Endothelial cell of umbilical vein (primary cell): ENCODE data around the gene ANGPTL2. TPM values are rescaled to one million over a fixed set of nuclear protein-coding genes. Genes with fewer than 3 reads are reported as not detected.

Source experiments
- BruUV-seq: library from RNA; stranded (reverse); fragments of 400-500 nt; replicated peaks from 2 replicates; lab custom pipeline; 2021; lab: Mats Ljungman, UMichigan
- CTCF ChIA-PET: fragments of 300-600, 350-600 bp; sonication (Branson Sonifier 250); formaldehyde crosslinking; loops from one replicate; lab custom pipeline; 2021; ENCODE audit warnings: antibody characterized with exemption, inconsistent platforms; lab: Charles Lee
- POLR2A ChIA-PET: fragments of 300-600, 350-600 bp; sonication (Branson Sonifier 250); formaldehyde crosslinking; loops from one replicate; lab custom pipeline; 2021; ENCODE audit warnings: antibody characterized with exemption, inconsistent platforms; lab: Charles Lee
- DNase-seq: peaks from one replicate; pipeline ENCODE4 v3.0.0-alpha.2; 2011; ENCODE audit warnings: low read depth, low spot score
- FAIRE-seq: peaks from 2 replicates; lab custom pipeline; 2011; peaks lifted over from hg19 to GRCh38; lab: Jason Lieb, UNC
- H2AFZ ChIP-seq: 2 replicates; pipeline ENCODE4 v1.6.0; 2012; ENCODE audit warnings: low read depth, low read length, control low read depth, inconsistent platforms
- H3K27ac ChIP-seq: 2 replicates; pipeline ENCODE4 v1.5.1; 2011; ENCODE audit warnings: low read depth, mild to moderate bottlenecking, control low read depth, low read length, moderate library complexity; ENCODE audit not compliant: insufficient read depth
- H3K27me3 ChIP-seq, 2 experiments: 2 replicates each; pipeline versions ENCODE4 v1.6.0 to v1.6.1; 2011; ENCODE audit warnings: low read length in 2 of 2, mixed read lengths in 1 of 2; ENCODE audit not compliant: control insufficient read depth in 2 of 2, insufficient read depth in 2 of 2
- H3K36me3 ChIP-seq, 2 experiments: 2 replicates in 1 of 2; 3 replicates in 1 of 2; pipeline ENCODE4 v1.5.1; 2011; ENCODE audit warnings: low read length in 2 of 2, mild to moderate bottlenecking in 1 of 2, moderate library complexity in 1 of 2; ENCODE audit not compliant: control insufficient read depth in 2 of 2, insufficient read depth in 2 of 2; ENCODE audit errors: extremely low read depth in 1 of 2
- H3K4me1 ChIP-seq: 3 replicates; pipeline ENCODE4 v1.5.1; 2011; ENCODE audit warnings: mild to moderate bottlenecking, low read length; ENCODE audit not compliant: control insufficient read depth, insufficient read depth; ENCODE audit errors: extremely low read depth
- H3K4me2 ChIP-seq: 2 replicates; pipeline ENCODE4 v1.6.1; 2011; ENCODE audit warnings: low read length, control low read depth, mixed read lengths; ENCODE audit not compliant: insufficient read depth
- H3K4me3 ChIP-seq, 3 experiments: fragments of 200-600 bp in 1 of 3; sonication (generic), shearing (Covaris generic) in 1 of 3; replicated peaks in 1 of 3; 2 replicates each; pipeline ENCODE4 v1.5.1; 2011 to 2016; ENCODE audit warnings: control low read depth in 3 of 3, low read length in 3 of 3, mild to moderate bottlenecking in 2 of 3, inconsistent platforms in 1 of 3, low read depth in 1 of 3, moderate library complexity in 1 of 3; ENCODE audit not compliant: insufficient read depth in 1 of 3
- H3K79me2 ChIP-seq: 2 replicates; pipeline ENCODE4 v1.6.0; 2012; ENCODE audit warnings: low read length, inconsistent platforms; ENCODE audit not compliant: control insufficient read depth, insufficient read depth
- H3K9ac ChIP-seq: replicated peaks from 2 replicates; pipeline ENCODE3; 2011; ENCODE audit warnings: low read length, control low read depth; ENCODE audit not compliant: insufficient read depth; ENCODE audit errors: extremely low read depth
- H3K9me1 ChIP-seq: replicated peaks from 3 replicates; pipeline ENCODE4 v1.6.0; 2011; ENCODE audit warnings: mild to moderate bottlenecking, low read length; ENCODE audit not compliant: control insufficient read depth, insufficient read depth; ENCODE audit errors: extremely low read depth
- H3K9me3 ChIP-seq: replicated peaks from 2 replicates; pipeline ENCODE4 v1.5.1; 2012; ENCODE audit warnings: low read length, inconsistent platforms; ENCODE audit not compliant: control insufficient read depth, insufficient read depth
- H4K20me1 ChIP-seq: replicated peaks from 2 replicates; pipeline ENCODE3; 2011; ENCODE audit warnings: mild to moderate bottlenecking, low read length; ENCODE audit not compliant: control insufficient read depth, insufficient read depth; ENCODE audit errors: extremely low read depth
- EZH2 ChIP-seq: IDR thresholded peaks from 2 replicates; pipeline ENCODE4 v1.6.1; 2012; ENCODE audit warnings: borderline replicate concordance, low read depth, mild to moderate bottlenecking, moderate library complexity, low read length, inconsistent platforms; ENCODE audit not compliant: severe bottlenecking
- FOS ChIP-seq: IDR thresholded peaks from 2 replicates; pipeline ENCODE4 v1.6.1; 2011; ENCODE audit warnings: mild to moderate bottlenecking, low read length, moderate library complexity, borderline replicate concordance; ENCODE audit not compliant: insufficient read depth
- GATA2 ChIP-seq: IDR thresholded peaks from 2 replicates; pipeline ENCODE4 v1.7.0; 2011; ENCODE audit warnings: low read depth, mild to moderate bottlenecking, moderate library complexity, mixed read lengths, low read length; ENCODE audit not compliant: insufficient read length, insufficient read depth
- JUN ChIP-seq: IDR thresholded peaks from 2 replicates; pipeline ENCODE4 v1.6.1; 2011; ENCODE audit warnings: borderline replicate concordance, low read depth; ENCODE audit not compliant: insufficient read length, insufficient read depth
- MYC ChIP-seq: IDR thresholded peaks from one replicate; pipeline ENCODE4 v1.6.1; 2011; ENCODE audit warnings: mild to moderate bottlenecking, low read depth, low read length
- POLR2A ChIP-seq: IDR thresholded peaks from 2 replicates; pipeline ENCODE4 v1.6.1; 2012; ENCODE audit warnings: low read depth, mild to moderate bottlenecking, control low read depth, low read length
- POLR2AphosphoS5 ChIP-seq: IDR thresholded peaks from 2 replicates; pipeline ENCODE4 v1.6.1; 2012; ENCODE audit warnings: low read depth, mild to moderate bottlenecking, control low read depth, low read length, moderate library complexity; ENCODE audit not compliant: insufficient read depth
- dilution Hi-C: fragments of 300-500 bp; cut with MboI; formaldehyde crosslinking; loops from one replicate; pipeline ENCODE4 v1.15.0; 2019; ENCODE audit warnings: low sequenced_read_pairs; ENCODE audit not compliant: extremely low pct_ligation_motif_present
- intact Hi-C: fragments of 100-400 bp; cut with micrococcal nuclease; formaldehyde crosslinking; loops from one replicate; pipeline ENCODE4 v1.10.0; 2022
- polyA plus RNA-seq, 4 experiments: library from polyadenylated mRNA; depleted of rRNA in 3 of 4; stranded (reverse) in 3 of 4; unstranded in 1 of 4; fragments of >200 nt; gene quantifications; 2 replicates each; pipeline versions ENCODE4 v1.2.1 to v1.2.3, GENCODE V29; 2011 to 2012; ENCODE audit warnings: missing spikeins in 1 of 4
- total RNA-seq: library from RNA; stranded (reverse); gene quantifications from 2 replicates; pipeline ENCODE4 v1.2.3, GENCODE V29; 2021
- TF ChIP-seq, protein P1 (sequence below), 2 donors: IDR thresholded peaks; 1 replicate in 1 of 2; 2 replicates in 1 of 2; pipeline ENCODE4 v1.5.1; 2011; ENCODE audit warnings: low read length in 2 of 2, mild to moderate bottlenecking in 2 of 2, moderate library complexity in 2 of 2, control low read depth in 1 of 2, inconsistent platforms in 1 of 2, low read depth in 1 of 2; ENCODE audit not compliant: insufficient read depth in 1 of 2; ENCODE audit errors: extremely low read depth in 1 of 2
- TF ChIP-seq, protein P2 (sequence below): IDR thresholded peaks from 2 replicates; pipeline ENCODE4 v1.6.1; 2011; ENCODE audit not compliant: insufficient read depth, insufficient read length

ANGPTL2 gene
- total and polyA plus RNA-seq, 2 donors (not counting 3 experiments of a cell fraction or from before 2014, with no cell fraction given): 15.1 to 24.5 TPM

DNA sequence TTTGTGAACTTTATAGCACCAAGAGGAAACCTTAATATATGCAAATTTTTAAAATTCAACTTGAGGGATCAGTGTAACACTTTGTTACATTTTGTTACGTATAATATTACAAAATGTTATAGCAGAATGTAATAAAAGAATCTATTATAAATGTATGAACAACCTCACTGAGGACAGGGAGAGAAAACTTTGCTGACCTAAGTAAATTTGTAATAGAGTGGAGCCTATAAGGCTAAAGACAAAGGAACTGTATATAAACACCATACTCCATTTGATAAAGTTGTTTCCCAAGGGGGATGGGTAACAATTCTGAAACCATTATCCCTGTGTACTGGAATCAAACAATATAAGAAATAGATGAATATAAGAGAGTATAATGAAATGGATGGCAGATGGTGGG lies 77.3 kb downstream of the ANGPTL2 start:
- TF ChIP-seq EZH2 (no peak), FOS (no peak), JUN (no peak), POLR2A (no peak), GATA2 (no peak), MYC (no peak), POLR2AphosphoS5 (no peak)
- TF ChIP-seq, protein P1, sequence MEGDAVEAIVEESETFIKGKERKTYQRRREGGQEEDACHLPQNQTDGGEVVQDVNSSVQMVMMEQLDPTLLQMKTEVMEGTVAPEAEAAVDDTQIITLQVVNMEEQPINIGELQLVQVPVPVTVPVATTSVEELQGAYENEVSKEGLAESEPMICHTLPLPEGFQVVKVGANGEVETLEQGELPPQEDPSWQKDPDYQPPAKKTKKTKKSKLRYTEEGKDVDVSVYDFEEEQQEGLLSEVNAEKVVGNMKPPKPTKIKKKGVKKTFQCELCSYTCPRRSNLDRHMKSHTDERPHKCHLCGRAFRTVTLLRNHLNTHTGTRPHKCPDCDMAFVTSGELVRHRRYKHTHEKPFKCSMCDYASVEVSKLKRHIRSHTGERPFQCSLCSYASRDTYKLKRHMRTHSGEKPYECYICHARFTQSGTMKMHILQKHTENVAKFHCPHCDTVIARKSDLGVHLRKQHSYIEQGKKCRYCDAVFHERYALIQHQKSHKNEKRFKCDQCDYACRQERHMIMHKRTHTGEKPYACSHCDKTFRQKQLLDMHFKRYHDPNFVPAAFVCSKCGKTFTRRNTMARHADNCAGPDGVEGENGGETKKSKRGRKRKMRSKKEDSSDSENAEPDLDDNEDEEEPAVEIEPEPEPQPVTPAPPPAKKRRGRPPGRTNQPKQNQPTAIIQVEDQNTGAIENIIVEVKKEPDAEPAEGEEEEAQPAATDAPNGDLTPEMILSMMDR (IDR thresholded peaks at IDR 0.05; ENCODE audit: extremely low read depth in 1 of 2, insufficient read depth in 1 of 2, low read depth in 1 of 2, low read length in 2 of 2): no peak
- TF ChIP-seq, protein P2, sequence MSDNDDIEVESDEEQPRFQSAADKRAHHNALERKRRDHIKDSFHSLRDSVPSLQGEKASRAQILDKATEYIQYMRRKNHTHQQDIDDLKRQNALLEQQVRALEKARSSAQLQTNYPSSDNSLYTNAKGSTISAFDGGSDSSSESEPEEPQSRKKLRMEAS: no peak
- no peaks in the 10 kb centered on the region for H3K36me3 ChIP-seq
- intact Hi-C loops: loop anchor here (5.0 kb wide), 1 partner anchor 73 kb away; no protein-coding TSS in a partner anchor
- FAIRE-seq (no peak), DNase-seq (no peak)
- H3K4me1 ChIP-seq: peaks cover 20% of the 10 kb centered on the region
- no peak overlapping the region for H3K4me3 ChIP-seq
- no peaks in the 10 kb centered on the region for H3K79me2 ChIP-seq
- POLR2A ChIA-PET: no interaction called here
- H3K4me2 ChIP-seq: no peak overlapping the region
- no peak overlapping the region for H3K27ac ChIP-seq
- no peak overlapping the region for H2AFZ ChIP-seq
- H3K9me1 ChIP-seq: no peaks in the 10 kb centered on the region
- no peaks in the 10 kb centered on the region for H4K20me1 ChIP-seq
- CTCF ChIA-PET: no interaction called here
- no peaks in the 10 kb centered on the region for H3K9me3 ChIP-seq
- H3K9ac ChIP-seq: no peak overlapping the region
- dilution Hi-C loops: no loop called here
- BruUV-seq: no TSS peak
- H3K27me3 ChIP-seq: no peaks in the 10 kb centered on the region
